Osteocyte (in vitro differentiated cells): ENCODE results near the gene APAF1. TPM values are rescaled to one million over a fixed set of nuclear protein-coding genes. Genes with fewer than 3 reads are reported as not detected.
"Not testable (repeated sequence)": the region's sequence is repeated elsewhere in the genome, so short reads cannot be mapped to it uniquely, and the experiment has no call there.

Experiments used
- DNase-seq: peaks from one replicate; pipeline ENCODE4 v3.0.0; 2021; ENCODE audit warnings: mixed read lengths; ENCODE audit not compliant: unreplicated experiment; ENCODE audit errors: extremely low spot score
- H3K27ac Mint-ChIP-seq: one replicate; pipeline ENCODE4 v1.8.0; 2021; ENCODE audit warnings: mild to moderate bottlenecking, mixed read lengths; ENCODE audit not compliant: unreplicated experiment
- H3K27me3 Mint-ChIP-seq: one replicate; pipeline ENCODE4 v1.8.0; 2021; ENCODE audit warnings: mixed read lengths; ENCODE audit not compliant: unreplicated experiment
- H3K36me3 Mint-ChIP-seq: one replicate; pipeline ENCODE4 v1.8.0; 2021; ENCODE audit warnings: mixed read lengths; ENCODE audit not compliant: unreplicated experiment
- H3K4me1 Mint-ChIP-seq: one replicate; pipeline ENCODE4 v1.8.0; 2021; ENCODE audit warnings: mixed read lengths; ENCODE audit not compliant: unreplicated experiment
- H3K4me3 Mint-ChIP-seq: one replicate; pipeline ENCODE4 v1.8.0; 2021; ENCODE audit warnings: mild to moderate bottlenecking, moderate library complexity, mixed read lengths; ENCODE audit not compliant: unreplicated experiment
- H3K9me3 Mint-ChIP-seq: one replicate; pipeline ENCODE4 v1.8.0; 2021; ENCODE audit warnings: mixed read lengths; ENCODE audit not compliant: unreplicated experiment
- total RNA-seq: library from RNA; stranded (reverse); gene quantifications from 2 replicates; pipeline ENCODE4 v1.2.1, GENCODE V29; 2021
- TF ChIP-seq, protein P1 (sequence below): fragments of 200-600 bp; sonication (generic); IDR thresholded peaks from 2 replicates; pipeline ENCODE4 v1.5.0; 2021; ENCODE audit warnings: antibody characterized with exemption, mild to moderate bottlenecking, moderate library complexity

Gene APAF1
- total RNA-seq, 1 donor from 2014 or later, result 14.4 TPM

- TF ChIP-seq, protein P1, sequence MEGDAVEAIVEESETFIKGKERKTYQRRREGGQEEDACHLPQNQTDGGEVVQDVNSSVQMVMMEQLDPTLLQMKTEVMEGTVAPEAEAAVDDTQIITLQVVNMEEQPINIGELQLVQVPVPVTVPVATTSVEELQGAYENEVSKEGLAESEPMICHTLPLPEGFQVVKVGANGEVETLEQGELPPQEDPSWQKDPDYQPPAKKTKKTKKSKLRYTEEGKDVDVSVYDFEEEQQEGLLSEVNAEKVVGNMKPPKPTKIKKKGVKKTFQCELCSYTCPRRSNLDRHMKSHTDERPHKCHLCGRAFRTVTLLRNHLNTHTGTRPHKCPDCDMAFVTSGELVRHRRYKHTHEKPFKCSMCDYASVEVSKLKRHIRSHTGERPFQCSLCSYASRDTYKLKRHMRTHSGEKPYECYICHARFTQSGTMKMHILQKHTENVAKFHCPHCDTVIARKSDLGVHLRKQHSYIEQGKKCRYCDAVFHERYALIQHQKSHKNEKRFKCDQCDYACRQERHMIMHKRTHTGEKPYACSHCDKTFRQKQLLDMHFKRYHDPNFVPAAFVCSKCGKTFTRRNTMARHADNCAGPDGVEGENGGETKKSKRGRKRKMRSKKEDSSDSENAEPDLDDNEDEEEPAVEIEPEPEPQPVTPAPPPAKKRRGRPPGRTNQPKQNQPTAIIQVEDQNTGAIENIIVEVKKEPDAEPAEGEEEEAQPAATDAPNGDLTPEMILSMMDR, result no peak
- Mint-ChIP-seq H3K27ac (no peak overlapping the region), H3K36me3 (peaks cover 5% of the 10 kb centered on the region), H3K9me3 (no peaks in the 10 kb centered on the region), H3K27me3 (no peaks in the 10 kb centered on the region), H3K4me3 (no peak overlapping the region), H3K4me1 (peaks cover 31% of the 10 kb centered on the region)
- DNase-seq, result no peak
Observed at GRCh38 chr12:98639491-98639890, 5.6 kb upstream of the APAF1 start.

DNA sequence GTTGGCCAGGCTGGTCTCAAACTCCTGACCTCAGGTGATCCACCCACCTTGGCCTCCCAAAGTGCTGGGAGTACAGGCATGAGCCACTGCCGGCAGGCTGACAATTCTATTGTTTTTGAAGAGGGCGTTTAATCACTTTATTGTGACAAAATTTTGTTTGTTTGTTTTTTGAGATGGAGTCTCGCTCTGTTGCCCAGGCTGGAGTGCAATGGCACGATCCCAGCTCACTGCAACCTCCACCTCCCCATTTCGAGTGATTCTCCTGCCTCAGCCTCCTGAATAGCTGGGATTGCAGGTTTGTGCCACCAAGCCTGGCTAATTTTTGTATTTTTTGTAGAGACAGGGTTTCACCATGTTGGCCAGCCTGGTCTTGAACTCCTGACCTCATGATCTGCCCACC is 2.3 kb upstream of the APAF1 start:
- H3K4me1 Mint-ChIP-seq, result peaks cover 33% of the 10 kb centered on the region
- H3K36me3 Mint-ChIP-seq, DNase-seq, H3K27me3 Mint-ChIP-seq, H3K9me3 Mint-ChIP-seq: not testable (repeated sequence)
- peak overlapping the region; percentile 97 for H3K4me3 Mint-ChIP-seq
- H3K27ac Mint-ChIP-seq, result peak overlapping the region; percentile 93

DNA sequence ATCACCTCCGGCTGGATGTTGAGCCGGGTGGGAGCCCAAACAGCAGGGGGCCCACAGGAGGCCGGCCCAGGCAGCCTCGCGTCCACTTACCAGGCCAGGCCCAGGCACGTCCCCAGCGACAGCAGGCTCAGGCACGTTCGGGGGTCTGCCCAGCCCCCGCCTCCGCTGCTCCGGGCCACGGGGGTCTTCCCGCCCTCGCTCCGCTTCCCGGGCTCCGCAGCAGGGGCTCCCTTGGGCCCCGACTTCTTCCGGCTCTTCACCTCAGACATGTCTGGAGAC is 718 bp upstream of the APAF1 start:
- H3K27me3 Mint-ChIP-seq, result no peaks in the 10 kb centered on the region
- DNase-seq, result no peak
- no peaks in the 10 kb centered on the region for H3K9me3 Mint-ChIP-seq
- peaks cover 6% of the 10 kb centered on the region for H3K36me3 Mint-ChIP-seq
- peak overlapping the region; percentile 97 for H3K4me3 Mint-ChIP-seq
- peak overlapping the region; percentile 93 for H3K27ac Mint-ChIP-seq
- peaks cover 37% of the 10 kb centered on the region for H3K4me1 Mint-ChIP-seq
- TF ChIP-seq, protein P1, result no peak

DNA sequence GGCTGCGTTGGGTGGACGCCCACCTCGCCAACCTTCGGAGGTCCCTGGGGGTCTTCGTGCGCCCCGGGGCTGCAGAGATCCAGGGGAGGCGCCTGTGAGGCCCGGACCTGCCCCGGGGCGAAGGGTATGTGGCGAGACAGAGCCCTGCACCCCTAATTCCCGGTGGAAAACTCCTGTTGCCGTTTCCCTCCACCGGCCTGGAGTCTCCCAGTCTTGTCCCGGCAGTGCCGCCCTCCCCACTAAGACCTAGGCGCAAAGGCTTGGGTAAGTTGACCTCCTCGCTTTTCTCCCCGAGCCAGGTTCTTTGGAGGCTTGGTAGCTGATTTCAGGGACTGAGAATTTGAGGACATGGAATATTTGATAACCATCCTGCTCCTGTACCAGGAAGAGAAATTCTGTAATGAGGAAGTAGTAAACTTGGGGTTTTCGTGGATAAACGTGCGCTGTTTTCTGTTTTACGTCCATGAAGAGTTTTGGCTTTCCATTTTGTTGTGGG is 530 bp downstream of the APAF1 start:
- DNase-seq, result no peak
- Mint-ChIP-seq H3K27ac (peak overlapping the region; percentile 90), H3K4me3 (peak overlapping the region; percentile 97), H3K36me3 (peaks cover 16% of the 10 kb centered on the region), H3K27me3 (no peaks in the 10 kb centered on the region), H3K9me3 (no peaks in the 10 kb centered on the region), H3K4me1 (peaks cover 37% of the 10 kb centered on the region)
- TF ChIP-seq, protein P1, result no peak

- H3K4me1 Mint-ChIP-seq, result peaks cover 37% of the 10 kb centered on the region
- H3K27ac Mint-ChIP-seq, result peak overlapping the region; percentile 90
- peaks cover 15% of the 10 kb centered on the region for H3K36me3 Mint-ChIP-seq
- H3K9me3 Mint-ChIP-seq, result no peaks in the 10 kb centered on the region
- peak overlapping the region; percentile 97 for H3K4me3 Mint-ChIP-seq
- DNase-seq, result no peak
- H3K27me3 Mint-ChIP-seq, result no peaks in the 10 kb centered on the region
- TF ChIP-seq, protein P1, result peak; percentile 27
Observed at GRCh38 chr12:98646294-98647090, 1.4 kb downstream of the APAF1 start.
